ENCODE data around the gene FAT1.
A peak's percentile ranks its signal among the peaks of the same experiment; 100 is the strongest.

FAT1 gene

GRCh38 chr4:186738421-186738820 is 14.8 kb upstream of the FAT1 start:
- no peak overlapping the region for H3K4me3 ChIP-seq (ENCODE audit: low read length)
- TF ChIP-seq CTCF (IDR thresholded peaks at IDR 0.05; ENCODE audit: insufficient read depth, low read depth, low read length, missing control alignments), result no peak
- no peak for DNase-seq (ENCODE audit: low read depth)

- H3K4me3 ChIP-seq (ENCODE audit: low read length), result no peak overlapping the region
- TF ChIP-seq CTCF (IDR thresholded peaks at IDR 0.05; ENCODE audit: insufficient read depth, low read depth, low read length, missing control alignments), result no peak
- no peak for DNase-seq (ENCODE audit: low read depth)
Measured at GRCh38 chr4:186737427-186737826, 13.8 kb upstream of the FAT1 start.

GRCh38 chr4:186736466-186736865 is 12.8 kb upstream of the FAT1 start:
- no peak for TF ChIP-seq CTCF (IDR thresholded peaks at IDR 0.05; ENCODE audit: insufficient read depth, low read depth, low read length, missing control alignments)
- no peak overlapping the region for H3K4me3 ChIP-seq (ENCODE audit: low read length)
- DNase-seq (ENCODE audit: low read depth), result peak; percentile 72

GRCh38 chr4:186734251-186734650 is 10.6 kb upstream of the FAT1 start:
- no peak for DNase-seq (ENCODE audit: low read depth)
- no peak overlapping the region for H3K4me3 ChIP-seq (ENCODE audit: low read length)
- no peak for TF ChIP-seq CTCF (IDR thresholded peaks at IDR 0.05; ENCODE audit: insufficient read depth, low read depth, low read length, missing control alignments)

- DNase-seq (ENCODE audit: low read depth), result no peak
Measured at GRCh38 chr4:186733778-186734177, 10.1 kb upstream of the FAT1 start.

GRCh38 chr4:186730621-186731020 is 7.0 kb upstream of the FAT1 start:
- DNase-seq (ENCODE audit: low read depth), result peak; percentile 30
- no peak for TF ChIP-seq CTCF (IDR thresholded peaks at IDR 0.05; ENCODE audit: insufficient read depth, low read depth, low read length, missing control alignments)
- H3K4me3 ChIP-seq (ENCODE audit: low read length), result no peak overlapping the region

More at GRCh38 chr4:186733778-186734177, 10.1 kb upstream of the FAT1 start:
- no peak for TF ChIP-seq CTCF (IDR thresholded peaks at IDR 0.05; ENCODE audit: insufficient read depth, low read depth, low read length, missing control alignments)
- H3K4me3 ChIP-seq (ENCODE audit: low read length), result no peak overlapping the region

- no peak for TF ChIP-seq CTCF (IDR thresholded peaks at IDR 0.05; ENCODE audit: insufficient read depth, low read depth, low read length, missing control alignments)
Measured at GRCh38 chr4:186729856-186730255, 6.2 kb upstream of the FAT1 start.

More at GRCh38 chr4:186729856-186730255, 6.2 kb upstream of the FAT1 start:
- no peak for DNase-seq (ENCODE audit: low read depth)
- H3K4me3 ChIP-seq (ENCODE audit: low read length), result no peak overlapping the region

Data from epithelial cell of esophagus (primary cell).